GM12878 (cell line): ENCODE data around the gene DRD2. TPM values are rescaled to one million over a fixed set of nuclear protein-coding genes. Genes with fewer than 3 reads are reported as not detected.

Source experiments
- ATAC-seq: fragments of 200-7000 bp; cut with Tn5 transposase; 3 replicates; pipeline ENCODE4 v1.9.1; 2020; ENCODE audit warnings: mild to moderate bottlenecking, moderate library complexity
- BruUV-seq: library from RNA; stranded (reverse); fragments of 400-500 nt; replicated peaks from 2 replicates; lab custom pipeline; 2021; lab: Mats Ljungman, UMichigan
- CTCF ChIA-PET: fragments of 300-600 bp; sonication (Branson Sonifier 250); formaldehyde crosslinking; extraction: SDS; loops from one replicate; lab custom pipeline; 2021; ENCODE audit warnings: inconsistent platforms; lab: Yijun Ruan, JAX
- POLR2A ChIA-PET: fragments of 350-600 bp; formaldehyde crosslinking; extraction: SDS; loops from one replicate; lab custom pipeline; 2021; ENCODE audit warnings: inconsistent platforms; lab: Charles Lee
- RAD21 ChIA-PET: fragments of 300-600 bp; sonication (Branson Sonifier 250); formaldehyde crosslinking; loops from one replicate; lab custom pipeline; 2023; ENCODE audit warnings: antibody characterized with exemption; ENCODE audit not compliant: unreplicated experiment; lab: Charles Lee
- SMC1A ChIA-PET: fragments of 300-600 bp; sonication (Branson Sonifier 250); formaldehyde crosslinking; loops from one replicate; lab custom pipeline; 2023; ENCODE audit not compliant: unreplicated experiment, uncharacterized antibody; lab: Charles Lee
- DNase-seq: peaks from one replicate; pipeline ENCODE4 v3.0.0-alpha.2; 2011; ENCODE audit warnings: low read depth, low spot score
- FAIRE-seq: peaks from 3 replicates; lab custom pipeline; 2011; peaks lifted over from hg19 to GRCh38; lab: Jason Lieb, UNC
- H2AFZ ChIP-seq: 2 replicates; pipeline ENCODE4 v1.6.0; 2011; ENCODE audit warnings: low read depth, low read length, control low read depth; ENCODE audit not compliant: control insufficient read depth
- H3K27ac ChIP-seq: 2 replicates; pipeline ENCODE4 v1.5.1; 2011; ENCODE audit warnings: control low read depth; ENCODE audit not compliant: control insufficient read depth, insufficient read depth
- H3K27me3 ChIP-seq, 2 experiments: replicated peaks in 1 of 2; 2 replicates each; pipeline versions ENCODE4 v1.6.0 to v1.6.1; 2011; ENCODE audit warnings: low read length in 1 of 2; ENCODE audit not compliant: control insufficient read depth in 2 of 2, insufficient read depth in 2 of 2
- H3K36me3 ChIP-seq, 2 experiments: 2 replicates each; pipeline ENCODE4 v1.5.1; 2011; ENCODE audit warnings: low read length in 1 of 2; ENCODE audit not compliant: control insufficient read depth in 2 of 2, insufficient read depth in 2 of 2
- H3K4me1 ChIP-seq: 2 replicates; pipeline ENCODE4 v1.6.1; 2011; ENCODE audit warnings: mild to moderate bottlenecking, low read length, moderate library complexity, mixed read lengths; ENCODE audit not compliant: control insufficient read depth, insufficient read depth
- H3K4me2 ChIP-seq: 2 replicates; pipeline ENCODE4 v1.6.0; 2011; ENCODE audit warnings: control low read depth; ENCODE audit not compliant: control insufficient read depth, insufficient read depth
- H3K4me3 ChIP-seq: fragments of 200-600 bp; sonication (generic); 2 replicates; pipeline ENCODE4 v1.5.1; 2016
- H3K79me2 ChIP-seq: 2 replicates; pipeline ENCODE4 v1.6.0; 2011; ENCODE audit warnings: low read length; ENCODE audit not compliant: control insufficient read depth, insufficient read depth
- H3K9ac ChIP-seq: 2 replicates; pipeline ENCODE4 v1.8.0; 2011; ENCODE audit warnings: low read length, control low read depth, mixed read lengths; ENCODE audit not compliant: control insufficient read depth, insufficient read depth
- H3K9me3 ChIP-seq: replicated peaks from 3 replicates; pipeline ENCODE4 v1.5.1; 2011; ENCODE audit warnings: mild to moderate bottlenecking, low read length; ENCODE audit not compliant: control insufficient read depth, insufficient read depth
- H4K20me1 ChIP-seq: 2 replicates; pipeline ENCODE4 v1.6.0; 2011; ENCODE audit not compliant: control insufficient read depth, insufficient read depth
- CEBPB ChIP-seq, 2 experiments: fragments of 150-350 bp in 1 of 2; IDR thresholded peaks; 2 replicates each; pipeline ENCODE4 v1.6.1; 2012 to 2014; ENCODE audit warnings: low read depth in 2 of 2, low read length in 2 of 2, borderline replicate concordance in 1 of 2, inconsistent platforms in 1 of 2
- EGR1 ChIP-seq, 2 experiments: IDR thresholded peaks; 1 replicate in 1 of 2; 2 replicates in 1 of 2; pipeline ENCODE4 v1.6.1; 2011 to 2012; ENCODE audit warnings: low read depth in 2 of 2, low read length in 2 of 2, borderline replicate concordance in 1 of 2, mild to moderate bottlenecking in 1 of 2, moderate library complexity in 1 of 2
- GATAD2B ChIP-seq: fragments of 450-650 bp; conservative IDR thresholded peaks from 2 replicates; pipeline ENCODE4 v1.6.1; 2017; ENCODE audit warnings: low read depth, mild to moderate bottlenecking, moderate library complexity
- IKZF2 ChIP-seq, 2 experiments: fragments of 450-650 bp; IDR thresholded peaks; 2 replicates each; pipeline ENCODE4 v1.6.1; 2017; ENCODE audit warnings: mild to moderate bottlenecking in 2 of 2, moderate library complexity in 2 of 2
- LARP7 ChIP-seq: fragments of 450-650 bp; IDR thresholded peaks from 2 replicates; pipeline ENCODE4 v1.6.1; 2017; ENCODE audit warnings: mild to moderate bottlenecking
- NR2C2 ChIP-seq: IDR thresholded peaks from 2 replicates; pipeline ENCODE4 v1.6.1; 2011; ENCODE audit warnings: borderline replicate concordance, low read depth; ENCODE audit not compliant: control insufficient read depth, insufficient read length
- RELA ChIP-seq: fragments of 450-650 bp; IDR thresholded peaks from 2 replicates; pipeline ENCODE4 v1.8.0; 2014; ENCODE audit warnings: borderline replicate concordance; ENCODE audit not compliant: partially characterized antibody
- ZBTB40 ChIP-seq: fragments of 450-650 bp; IDR thresholded peaks from 2 replicates; pipeline ENCODE4 v1.6.1; 2016; ENCODE audit warnings: mild to moderate bottlenecking, moderate library complexity, borderline replicate concordance
- ZNF622 ChIP-seq: fragments of 450-650 bp; IDR thresholded peaks from 2 replicates; pipeline ENCODE4 v1.6.1; 2017; ENCODE audit warnings: mild to moderate bottlenecking, inconsistent platforms
- WGBS: methylation state at CpG from one replicate; pipeline ENCODE4 v1.1.6; 2016; ENCODE audit warnings: low lambda C conversion rate; ENCODE audit not compliant: insufficient replicate concordance, insufficient coverage; ENCODE audit errors: missing lambda C conversion rate; 5-methylcytosine and 5-hydroxymethylcytosine counted together
- in situ Hi-C: fragments of 300-500 bp; cut with MboI; formaldehyde crosslinking; loops from 9 replicates; pipeline ENCODE4 v1.14.3; 2018; ENCODE audit warnings: mixed read lengths
- intact Hi-C: fragments of 100-400 bp; cut with micrococcal nuclease; formaldehyde crosslinking; loops from one replicate; pipeline ENCODE4 v1.14.2; 2022; ENCODE audit not compliant: unreplicated experiment
- polyA plus RNA-seq, 11 experiments: library from polyadenylated mRNA; depleted of rRNA in 4 of 11; unstranded in 6 of 11; stranded (reverse) in 5 of 11; fragments of >200 nt; fragmentation: Nextera tagmentation in 4 of 11; fragmentation: Illumina TruSeq in 1 of 11; extraction: Ambion mirVana in 4 of 11; extraction: Trizol in 1 of 11; gene quantifications; 1 replicate in 1 of 11; 2 replicates in 10 of 11; pipeline versions ENCODE4 v1.2.1 to v1.2.3, GENCODE V29; 2011 to 2016; ENCODE audit warnings: inconsistent platforms in 2 of 11, missing spikeins in 2 of 11, low read depth in 1 of 11
- total RNA-seq, 4 experiments: library from RNA; depleted of rRNA in 3 of 4; stranded (reverse); fragments of >200 nt in 3 of 4; fragmentation: Illumina TruSeq in 1 of 4; extraction: Trizol in 1 of 4; gene quantifications; 2 replicates each; pipeline versions ENCODE4 v1.2.1 to v1.2.3, GENCODE V29; 2013 to 2021
- TF ChIP-seq, protein P1 (sequence below): IDR thresholded peaks from 2 replicates; pipeline ENCODE4 v1.6.1; 2011; ENCODE audit warnings: borderline replicate concordance, low read depth, mild to moderate bottlenecking, moderate library complexity, mixed read lengths, low read length; ENCODE audit not compliant: insufficient read depth; ENCODE audit errors: extremely low read length
- TF ChIP-seq, protein P2 (sequence below): fragments of 450-650 bp; formaldehyde crosslinking; IDR thresholded peaks from 2 replicates; pipeline ENCODE4 v1.4.0; 2020; ENCODE audit warnings: mild to moderate bottlenecking, moderate library complexity
- TF ChIP-seq, protein P3 (sequence below): IDR thresholded peaks from 2 replicates; pipeline ENCODE4 v1.6.1; 2012; ENCODE audit warnings: low read depth, low read length, improper control_type of control experiment
- TF ChIP-seq, protein P4 (sequence below): fragments of 450-650 bp; IDR thresholded peaks from 2 replicates; pipeline ENCODE4 v1.6.1; 2016; ENCODE audit warnings: mild to moderate bottlenecking

Gene DRD2
- total and polyA plus RNA-seq, 10 of the 15 experiments (the other 5 are each of a cell fraction or from before 2014, with no cell fraction given), result not detected

- intact Hi-C loops, result no loop called here
- TF ChIP-seq ZBTB40, result no peak
- no peak for TF ChIP-seq EGR1 (IDR thresholded peaks at IDR 0.05; ENCODE audit: borderline replicate concordance in 1 of 2, low read depth in 2 of 2, low read length in 2 of 2)
- no peak for TF ChIP-seq NR2C2
- no peak for TF ChIP-seq CEBPB (IDR thresholded peaks at IDR 0.05; ENCODE audit: borderline replicate concordance in 1 of 2, low read depth in 2 of 2, low read length in 2 of 2)
- TF ChIP-seq, protein P1, sequence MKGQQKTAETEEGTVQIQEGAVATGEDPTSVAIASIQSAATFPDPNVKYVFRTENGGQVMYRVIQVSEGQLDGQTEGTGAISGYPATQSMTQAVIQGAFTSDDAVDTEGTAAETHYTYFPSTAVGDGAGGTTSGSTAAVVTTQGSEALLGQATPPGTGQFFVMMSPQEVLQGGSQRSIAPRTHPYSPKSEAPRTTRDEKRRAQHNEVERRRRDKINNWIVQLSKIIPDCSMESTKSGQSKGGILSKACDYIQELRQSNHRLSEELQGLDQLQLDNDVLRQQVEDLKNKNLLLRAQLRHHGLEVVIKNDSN, result no peak
- TF ChIP-seq, protein P2, sequence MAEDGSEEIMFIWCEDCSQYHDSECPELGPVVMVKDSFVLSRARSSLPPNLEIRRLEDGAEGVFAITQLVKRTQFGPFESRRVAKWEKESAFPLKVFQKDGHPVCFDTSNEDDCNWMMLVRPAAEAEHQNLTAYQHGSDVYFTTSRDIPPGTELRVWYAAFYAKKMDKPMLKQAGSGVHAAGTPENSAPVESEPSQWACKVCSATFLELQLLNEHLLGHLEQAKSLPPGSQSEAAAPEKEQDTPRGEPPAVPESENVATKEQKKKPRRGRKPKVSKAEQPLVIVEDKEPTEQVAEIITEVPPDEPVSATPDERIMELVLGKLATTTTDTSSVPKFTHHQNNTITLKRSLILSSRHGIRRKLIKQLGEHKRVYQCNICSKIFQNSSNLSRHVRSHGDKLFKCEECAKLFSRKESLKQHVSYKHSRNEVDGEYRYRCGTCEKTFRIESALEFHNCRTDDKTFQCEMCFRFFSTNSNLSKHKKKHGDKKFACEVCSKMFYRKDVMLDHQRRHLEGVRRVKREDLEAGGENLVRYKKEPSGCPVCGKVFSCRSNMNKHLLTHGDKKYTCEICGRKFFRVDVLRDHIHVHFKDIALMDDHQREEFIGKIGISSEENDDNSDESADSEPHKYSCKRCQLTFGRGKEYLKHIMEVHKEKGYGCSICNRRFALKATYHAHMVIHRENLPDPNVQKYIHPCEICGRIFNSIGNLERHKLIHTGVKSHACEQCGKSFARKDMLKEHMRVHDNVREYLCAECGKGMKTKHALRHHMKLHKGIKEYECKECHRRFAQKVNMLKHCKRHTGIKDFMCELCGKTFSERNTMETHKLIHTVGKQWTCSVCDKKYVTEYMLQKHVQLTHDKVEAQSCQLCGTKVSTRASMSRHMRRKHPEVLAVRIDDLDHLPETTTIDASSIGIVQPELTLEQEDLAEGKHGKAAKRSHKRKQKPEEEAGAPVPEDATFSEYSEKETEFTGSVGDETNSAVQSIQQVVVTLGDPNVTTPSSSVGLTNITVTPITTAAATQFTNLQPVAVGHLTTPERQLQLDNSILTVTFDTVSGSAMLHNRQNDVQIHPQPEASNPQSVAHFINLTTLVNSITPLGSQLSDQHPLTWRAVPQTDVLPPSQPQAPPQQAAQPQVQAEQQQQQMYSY, result no peak
- no peak for TF ChIP-seq LARP7
- TF ChIP-seq ZNF622, result no peak
- TF ChIP-seq RELA, result no peak
- TF ChIP-seq, protein P3, sequence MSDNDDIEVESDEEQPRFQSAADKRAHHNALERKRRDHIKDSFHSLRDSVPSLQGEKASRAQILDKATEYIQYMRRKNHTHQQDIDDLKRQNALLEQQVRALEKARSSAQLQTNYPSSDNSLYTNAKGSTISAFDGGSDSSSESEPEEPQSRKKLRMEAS, result no peak
- no peak for TF ChIP-seq GATAD2B
- TF ChIP-seq, protein P4, sequence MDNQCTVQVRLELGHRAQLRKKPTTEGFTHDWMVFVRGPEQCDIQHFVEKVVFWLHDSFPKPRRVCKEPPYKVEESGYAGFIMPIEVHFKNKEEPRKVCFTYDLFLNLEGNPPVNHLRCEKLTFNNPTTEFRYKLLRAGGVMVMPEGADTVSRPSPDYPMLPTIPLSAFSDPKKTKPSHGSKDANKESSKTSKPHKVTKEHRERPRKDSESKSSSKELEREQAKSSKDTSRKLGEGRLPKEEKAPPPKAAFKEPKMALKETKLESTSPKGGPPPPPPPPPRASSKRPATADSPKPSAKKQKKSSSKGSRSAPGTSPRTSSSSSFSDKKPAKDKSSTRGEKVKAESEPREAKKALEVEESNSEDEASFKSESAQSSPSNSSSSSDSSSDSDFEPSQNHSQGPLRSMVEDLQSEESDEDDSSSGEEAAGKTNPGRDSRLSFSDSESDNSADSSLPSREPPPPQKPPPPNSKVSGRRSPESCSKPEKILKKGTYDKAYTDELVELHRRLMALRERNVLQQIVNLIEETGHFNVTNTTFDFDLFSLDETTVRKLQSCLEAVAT, result no peak
- no peak for TF ChIP-seq IKZF2 (IDR thresholded peaks at IDR 0.05)
Observed at GRCh38 chr11:113446938-113447337, 28.3 kb downstream of the DRD2 start.

More at GRCh38 chr11:113446938-113447337, 28.3 kb downstream of the DRD2 start:
- Histone ChIP-seq H3K4me1 (peaks cover 3% of the 10 kb centered on the region; the same call in 1 of the 2 replicates), H3K27ac (no peak overlapping the region), H3K4me2 (no peak overlapping the region), H3K27me3 (peaks cover 2 to 3% of the 10 kb centered on the region in 2 experiments; a peak in 3 of 4 replicates), H2AFZ (no peak overlapping the region), H3K9me3 (no peaks in the 10 kb centered on the region), H4K20me1 (no peaks in the 10 kb centered on the region), H3K79me2 (no peaks in the 10 kb centered on the region), H3K4me3 (no peak overlapping the region), H3K9ac (no peak overlapping the region), H3K36me3 (no peaks in the 10 kb centered on the region)
- BruUV-seq, result no TSS peak
- ChIA-PET CTCF (no interaction called here), SMC1A (no interaction called here), POLR2A (no interaction called here), RAD21 (no interaction called here)
- WGBS, result 28% methylated on average over 6 of the region's 6 CpGs
- DNase-seq, result no peak
- in situ Hi-C loops, result no loop called here
- FAIRE-seq, result no peak
- ATAC-seq, result no peak
